CD14-positive monocyte (primary cell): ENCODE measurements around the gene PDGFB. TPM values are rescaled to one million over a fixed set of nuclear protein-coding genes. Genes with fewer than 3 reads are reported as not detected.

Experiments
- DNase-seq, 3 donors: peaks; one replicate each; pipeline ENCODE4 v3.0.0-alpha.2; 2011 to 2022
- H2AFZ ChIP-seq: 2 replicates; pipeline ENCODE4 v1.6.0; 2012; ENCODE audit warnings: mild to moderate bottlenecking, low read depth, low read length, inconsistent platforms; ENCODE audit not compliant: insufficient read depth, poor library complexity, severe bottlenecking
- H3K27ac ChIP-seq, 2 donors: 1 replicate in 1 of 2; 2 replicates in 1 of 2; pipeline ENCODE4 v1.5.1; 2012 to 2013; ENCODE audit warnings: low read length in 2 of 2, control low read depth in 1 of 2, inconsistent platforms in 1 of 2, low read depth in 1 of 2, mild to moderate bottlenecking in 1 of 2
- H3K27me3 ChIP-seq, 2 donors: one replicate each; pipeline versions ENCODE4 v1.6.0 to v1.6.1; 2011 to 2013; ENCODE audit warnings: low read length in 2 of 2; ENCODE audit not compliant: control insufficient read depth in 2 of 2, insufficient read depth in 2 of 2
- H3K36me3 ChIP-seq, 2 donors: replicated peaks in 1 of 2; 1 replicate in 1 of 2; 2 replicates in 1 of 2; pipeline versions ENCODE4 v1.5.1 to v1.6.1; 2012 to 2013; ENCODE audit warnings: low read length in 2 of 2, control low read depth in 1 of 2, inconsistent platforms in 1 of 2, mild to moderate bottlenecking in 1 of 2; ENCODE audit not compliant: insufficient read depth in 2 of 2, control insufficient read depth in 1 of 2
- H3K4me1 ChIP-seq, 2 donors: 1 replicate in 1 of 2; 2 replicates in 1 of 2; pipeline versions ENCODE4 v1.5.1 to v1.6.1; 2012 to 2013; ENCODE audit warnings: low read length in 2 of 2, control low read depth in 1 of 2, inconsistent platforms in 1 of 2, mild to moderate bottlenecking in 1 of 2, moderate library complexity in 1 of 2; ENCODE audit not compliant: insufficient read depth in 2 of 2, control insufficient read depth in 1 of 2
- H3K4me2 ChIP-seq: replicated peaks from 2 replicates; pipeline ENCODE3; 2012; ENCODE audit warnings: low read length, moderate library complexity, mild to moderate bottlenecking; ENCODE audit not compliant: poor library complexity, severe bottlenecking; ENCODE audit errors: extremely low read depth
- H3K4me3 ChIP-seq, 3 experiments: fragments of 200-600 bp in 1 of 3; sonication (generic) in 1 of 3; replicated peaks in 1 of 3; 1 replicate in 2 of 3; 2 replicates in 1 of 3; pipeline ENCODE4 v1.5.1; 2011 to 2013; ENCODE audit warnings: low read length in 3 of 3, mild to moderate bottlenecking in 3 of 3, control low read depth in 2 of 3, low read depth in 2 of 3, inconsistent platforms in 1 of 3, moderate library complexity in 1 of 3
- H3K79me2 ChIP-seq: 2 replicates; pipeline ENCODE4 v1.6.0; 2012; ENCODE audit warnings: mild to moderate bottlenecking, control low read depth, inconsistent platforms, low read length, moderate library complexity; ENCODE audit not compliant: insufficient read depth
- H3K9ac ChIP-seq: 2 replicates; pipeline ENCODE4 v1.6.0; 2017; ENCODE audit warnings: low read length, mild to moderate bottlenecking; ENCODE audit not compliant: insufficient read depth, poor library complexity, severe bottlenecking
- H3K9me3 ChIP-seq, 2 donors: replicated peaks in 1 of 2; 1 replicate in 1 of 2; 2 replicates in 1 of 2; pipeline versions ENCODE4 v1.5.1 to v1.6.1; 2012 to 2013; ENCODE audit warnings: low read length in 2 of 2, control low read depth in 1 of 2; ENCODE audit not compliant: control insufficient read depth in 1 of 2, insufficient read depth in 1 of 2
- H4K20me1 ChIP-seq: 2 replicates; pipeline ENCODE4 v1.6.0; 2012; ENCODE audit warnings: mild to moderate bottlenecking, low read length, control low read depth, moderate library complexity; ENCODE audit not compliant: insufficient read depth
- H3K27ac Mint-ChIP-seq, 7 donors: one replicate each; pipeline ENCODE4 v1.8.0; 2020; ENCODE audit warnings: mild to moderate bottlenecking in 7 of 7, mixed read lengths in 7 of 7, moderate library complexity in 6 of 7, inconsistent platforms in 2 of 7
- H3K27me3 Mint-ChIP-seq, 3 donors: one replicate each; pipeline ENCODE4 v1.8.0; 2021 to 2022; ENCODE audit warnings: low read depth in 3 of 3, mild to moderate bottlenecking in 3 of 3, mixed read lengths in 3 of 3, moderate library complexity in 3 of 3, inconsistent platforms in 1 of 3
- H3K36me3 Mint-ChIP-seq, 2 donors: one replicate each; pipeline ENCODE4 v1.8.0; 2020; ENCODE audit warnings: mixed read lengths in 2 of 2, inconsistent platforms in 1 of 2, mild to moderate bottlenecking in 1 of 2
- H3K4me1 Mint-ChIP-seq: one replicate; pipeline ENCODE4 v1.8.0; 2020; ENCODE audit warnings: mild to moderate bottlenecking, mixed read lengths
- H3K4me3 Mint-ChIP-seq, 2 donors: one replicate each; pipeline ENCODE4 v1.8.0; 2020; ENCODE audit warnings: mild to moderate bottlenecking in 2 of 2, mixed read lengths in 2 of 2, moderate library complexity in 1 of 2
- H3K9me3 Mint-ChIP-seq, 7 donors: one replicate each; pipeline ENCODE4 v1.8.0; 2020 to 2022; ENCODE audit warnings: mixed read lengths in 7 of 7, mild to moderate bottlenecking in 6 of 7, moderate library complexity in 6 of 7, inconsistent platforms in 2 of 7
- WGBS: methylation state at CpG from one replicate; pipeline ENCODE4 v1.1.5; 2013; ENCODE audit warnings: missing lambda C conversion rate; ENCODE audit not compliant: insufficient coverage; 5-methylcytosine and 5-hydroxymethylcytosine counted together
- intact Hi-C, 2 donors: fragments of 100-400 bp; cut with micrococcal nuclease; formaldehyde crosslinking; loops; one replicate each; pipeline versions ENCODE4 v1.15.0 to v1.15.1; 2023
- polyA plus RNA-seq, 3 donors: library from polyadenylated mRNA; depleted of rRNA in 1 of 3; unstranded in 2 of 3; stranded (reverse) in 1 of 3; fragments of 300-500 nt in 2 of 3; fragments of >200 nt in 1 of 3; fragmentation: Illumina TruSeq in 2 of 3; gene quantifications; 1 replicate in 2 of 3; 2 replicates in 1 of 3; pipeline ENCODE4 v1.2.3, GENCODE V29; 2012 to 2021
- TF ChIP-seq, protein P1 (sequence below): fragments of 200-600 bp; IDR thresholded peaks from one replicate; pipeline ENCODE4 v1.8.0; 2022; ENCODE audit warnings: antibody characterized with exemption, mild to moderate bottlenecking

The PDGFB gene
- polyA plus RNA-seq, 3 donors: 0.15 TPM; not detected in 2

GRCh38 chr22:39270792-39271191 lies 26.0 kb upstream of the PDGFB start:
- no peaks in the 10 kb centered on the region for H4K20me1 ChIP-seq
- DNase-seq: no peak
- H3K27ac ChIP-seq: no peak overlapping the region
- peaks cover 16 to 33% (median 22%) of the 10 kb centered on the region in 3 donors for H3K27me3 Mint-ChIP-seq
- H3K9me3 ChIP-seq: peaks cover 0 to 5% of the 10 kb centered on the region in 2 donors
- no peak overlapping the region for H3K27ac Mint-ChIP-seq
- H3K9ac ChIP-seq: no peak overlapping the region
- peaks cover 0 to 8% (median 4%) of the 10 kb centered on the region in 7 donors for H3K9me3 Mint-ChIP-seq
- peaks cover 17% of the 10 kb centered on the region for H3K4me1 Mint-ChIP-seq
- no peak overlapping the region for H3K4me3 ChIP-seq
- H3K27me3 ChIP-seq: no peaks in the 10 kb centered on the region
- TF ChIP-seq, protein P1, sequence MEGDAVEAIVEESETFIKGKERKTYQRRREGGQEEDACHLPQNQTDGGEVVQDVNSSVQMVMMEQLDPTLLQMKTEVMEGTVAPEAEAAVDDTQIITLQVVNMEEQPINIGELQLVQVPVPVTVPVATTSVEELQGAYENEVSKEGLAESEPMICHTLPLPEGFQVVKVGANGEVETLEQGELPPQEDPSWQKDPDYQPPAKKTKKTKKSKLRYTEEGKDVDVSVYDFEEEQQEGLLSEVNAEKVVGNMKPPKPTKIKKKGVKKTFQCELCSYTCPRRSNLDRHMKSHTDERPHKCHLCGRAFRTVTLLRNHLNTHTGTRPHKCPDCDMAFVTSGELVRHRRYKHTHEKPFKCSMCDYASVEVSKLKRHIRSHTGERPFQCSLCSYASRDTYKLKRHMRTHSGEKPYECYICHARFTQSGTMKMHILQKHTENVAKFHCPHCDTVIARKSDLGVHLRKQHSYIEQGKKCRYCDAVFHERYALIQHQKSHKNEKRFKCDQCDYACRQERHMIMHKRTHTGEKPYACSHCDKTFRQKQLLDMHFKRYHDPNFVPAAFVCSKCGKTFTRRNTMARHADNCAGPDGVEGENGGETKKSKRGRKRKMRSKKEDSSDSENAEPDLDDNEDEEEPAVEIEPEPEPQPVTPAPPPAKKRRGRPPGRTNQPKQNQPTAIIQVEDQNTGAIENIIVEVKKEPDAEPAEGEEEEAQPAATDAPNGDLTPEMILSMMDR: no peak
- no peak overlapping the region for H2AFZ ChIP-seq
- intact Hi-C loops: no loop called here
- H3K4me1 ChIP-seq: peaks cover 11 to 13% of the 10 kb centered on the region in 2 donors
- no peak overlapping the region for H3K4me2 ChIP-seq
- no peaks in the 10 kb centered on the region for H3K79me2 ChIP-seq
- H3K36me3 ChIP-seq: no peaks in the 10 kb centered on the region
- H3K36me3 Mint-ChIP-seq: peaks cover 0 to 1% of the 10 kb centered on the region in 2 donors
- no peak overlapping the region for H3K4me3 Mint-ChIP-seq
- WGBS: 98% methylated on average over 7 of the region's 9 CpGs

DNA sequence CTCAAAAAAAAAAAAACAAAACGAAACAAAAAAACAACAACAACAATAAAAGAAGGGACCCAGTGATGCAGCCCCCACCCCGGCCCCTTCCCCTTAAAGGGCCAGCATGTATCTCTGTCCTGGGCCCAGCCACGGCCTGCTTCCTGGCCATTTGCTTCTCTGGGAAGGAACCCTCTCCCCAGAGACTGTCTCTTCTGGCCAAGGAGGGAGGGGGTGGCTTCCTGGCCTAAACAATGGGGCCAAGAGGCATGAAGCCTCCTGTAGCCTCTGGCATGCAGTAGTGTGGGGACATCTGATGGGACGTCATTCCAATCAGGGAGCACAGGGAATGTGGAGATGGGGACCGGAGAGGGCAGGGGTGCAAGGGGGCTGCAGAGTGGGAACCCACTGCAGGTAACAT lies 25.5 kb upstream of the PDGFB start:
- no peak overlapping the region for H3K9ac ChIP-seq
- WGBS: 29% methylated on average over 2 of the region's 5 CpGs
- no peak overlapping the region for H3K4me3 ChIP-seq
- H3K4me1 ChIP-seq: peaks cover 11% of the 10 kb centered on the region in 2 donors
- no peak for DNase-seq
- no peak overlapping the region for H3K4me2 ChIP-seq
- H2AFZ ChIP-seq: no peak overlapping the region
- Mint-ChIP-seq H3K9me3 (peaks cover 0 to 8% (median 4%) of the 10 kb centered on the region in 7 donors), H3K27ac (no peak overlapping the region), H3K27me3 (peaks cover 11 to 31% (median 18%) of the 10 kb centered on the region in 3 donors), H3K36me3 (peaks cover 0 to 1% of the 10 kb centered on the region in 2 donors), H3K4me3 (no peak overlapping the region), H3K4me1 (peaks cover 18% of the 10 kb centered on the region)
- no peaks in the 10 kb centered on the region for H3K27me3 ChIP-seq
- TF ChIP-seq, protein P1: no peak
- no peaks in the 10 kb centered on the region for H3K79me2 ChIP-seq
- no peaks in the 10 kb centered on the region for H4K20me1 ChIP-seq
- H3K36me3 ChIP-seq: no peaks in the 10 kb centered on the region
- no peak overlapping the region for H3K27ac ChIP-seq
- intact Hi-C loops: no loop called here
- peaks cover 0 to 5% of the 10 kb centered on the region in 2 donors for H3K9me3 ChIP-seq
